OCI-LY1 (cell line): ENCODE measurements around the gene LCN15.

Experiments used
- EZH2 ChIP-seq: fragments of 200-600 bp; sonication (generic), shearing (Covaris generic); IDR thresholded peaks from 2 replicates; pipeline ENCODE4 v1.8.0; 2017; ENCODE audit warnings: borderline replicate concordance, mixed run types, mild to moderate bottlenecking, antibody characterized with exemption, low read length, moderate library complexity, mixed read lengths
- TF ChIP-seq, protein P1 (sequence below): fragments of 200-600 bp; sonication (generic), shearing (Covaris generic); IDR thresholded peaks from 2 replicates; pipeline ENCODE4 v1.5.1; 2017; ENCODE audit warnings: mild to moderate bottlenecking, antibody characterized with exemption, low read length, moderate library complexity, mixed read lengths

DNA sequence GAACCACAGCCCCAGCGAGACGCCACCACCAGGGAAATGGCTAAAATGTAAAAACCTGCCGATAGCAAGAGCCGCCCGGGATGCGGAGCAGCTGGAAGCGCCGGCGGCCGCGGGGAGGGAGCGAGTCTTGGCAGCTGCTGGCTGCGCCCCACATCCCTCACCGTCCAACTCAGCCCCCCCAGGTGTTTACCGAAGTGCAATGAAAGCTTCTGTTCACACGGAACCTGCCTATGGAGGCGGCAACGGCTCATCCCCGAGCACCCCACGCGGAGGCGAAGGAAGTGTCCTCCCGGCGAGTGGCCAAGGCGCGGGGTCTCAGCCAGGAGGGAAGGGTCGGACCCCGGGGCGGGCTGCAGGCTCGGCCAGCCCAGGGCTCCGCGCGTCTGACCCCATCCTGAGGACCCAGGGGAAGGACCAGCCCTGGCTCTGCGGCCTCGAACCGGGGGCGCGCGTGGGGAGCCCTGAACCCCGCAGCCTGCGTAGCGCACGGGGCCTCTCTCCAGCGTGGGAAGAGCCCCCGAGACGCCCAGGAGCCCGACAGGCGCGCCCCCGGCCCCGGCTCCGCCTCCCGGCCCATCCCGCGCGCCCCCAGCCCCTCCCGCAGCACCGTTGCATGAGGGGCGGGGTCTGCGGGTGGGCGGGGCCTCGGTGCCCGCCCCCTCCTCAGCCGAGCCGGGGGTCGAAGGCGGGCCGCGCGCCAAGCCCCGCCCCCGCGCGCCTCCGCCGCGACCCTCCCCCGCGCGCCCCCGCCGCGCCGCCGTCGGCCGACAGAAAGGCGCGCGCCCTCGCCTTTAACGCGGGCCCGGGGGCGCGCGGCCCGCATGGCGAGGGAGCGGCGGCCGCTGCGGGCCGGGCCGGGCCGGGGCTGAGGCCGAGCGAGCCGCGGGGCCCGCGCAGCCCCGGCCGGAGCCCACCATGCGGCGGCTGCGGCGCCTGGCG lies 52.3 kb downstream of the LCN15 start, which contains the start of gene DIPK1B:
- TF ChIP-seq, protein P1, sequence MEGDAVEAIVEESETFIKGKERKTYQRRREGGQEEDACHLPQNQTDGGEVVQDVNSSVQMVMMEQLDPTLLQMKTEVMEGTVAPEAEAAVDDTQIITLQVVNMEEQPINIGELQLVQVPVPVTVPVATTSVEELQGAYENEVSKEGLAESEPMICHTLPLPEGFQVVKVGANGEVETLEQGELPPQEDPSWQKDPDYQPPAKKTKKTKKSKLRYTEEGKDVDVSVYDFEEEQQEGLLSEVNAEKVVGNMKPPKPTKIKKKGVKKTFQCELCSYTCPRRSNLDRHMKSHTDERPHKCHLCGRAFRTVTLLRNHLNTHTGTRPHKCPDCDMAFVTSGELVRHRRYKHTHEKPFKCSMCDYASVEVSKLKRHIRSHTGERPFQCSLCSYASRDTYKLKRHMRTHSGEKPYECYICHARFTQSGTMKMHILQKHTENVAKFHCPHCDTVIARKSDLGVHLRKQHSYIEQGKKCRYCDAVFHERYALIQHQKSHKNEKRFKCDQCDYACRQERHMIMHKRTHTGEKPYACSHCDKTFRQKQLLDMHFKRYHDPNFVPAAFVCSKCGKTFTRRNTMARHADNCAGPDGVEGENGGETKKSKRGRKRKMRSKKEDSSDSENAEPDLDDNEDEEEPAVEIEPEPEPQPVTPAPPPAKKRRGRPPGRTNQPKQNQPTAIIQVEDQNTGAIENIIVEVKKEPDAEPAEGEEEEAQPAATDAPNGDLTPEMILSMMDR: no peak
- TF ChIP-seq EZH2: no peak
